ENCODE results near the gene ZC3H12A.
"Not testable (repeated sequence)": the region's sequence is repeated elsewhere in the genome, so short reads cannot be mapped to it uniquely, and the experiment has no call there.

The ZC3H12A gene

DNA sequence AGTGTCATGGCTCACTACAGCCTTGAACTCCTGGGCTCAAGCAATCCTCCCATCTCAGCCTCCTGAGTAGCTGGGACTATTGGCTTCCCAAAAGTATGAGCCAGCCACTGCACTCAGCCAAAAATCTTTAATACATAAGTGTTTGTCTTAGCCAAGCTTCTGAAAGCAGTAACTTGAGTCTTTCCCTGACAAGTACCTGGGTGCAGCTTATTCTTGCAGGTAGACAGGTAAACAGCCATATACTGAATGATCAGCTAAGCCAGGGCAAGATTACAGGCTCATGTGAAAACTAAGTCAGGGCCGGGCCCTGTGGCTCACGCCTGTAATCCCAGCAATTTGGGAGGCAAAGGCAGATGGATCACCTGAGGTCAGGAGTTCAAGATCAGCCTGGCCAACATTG, 32.4 kb downstream of the ZC3H12A start:
- DNase-seq: no peak

DNA sequence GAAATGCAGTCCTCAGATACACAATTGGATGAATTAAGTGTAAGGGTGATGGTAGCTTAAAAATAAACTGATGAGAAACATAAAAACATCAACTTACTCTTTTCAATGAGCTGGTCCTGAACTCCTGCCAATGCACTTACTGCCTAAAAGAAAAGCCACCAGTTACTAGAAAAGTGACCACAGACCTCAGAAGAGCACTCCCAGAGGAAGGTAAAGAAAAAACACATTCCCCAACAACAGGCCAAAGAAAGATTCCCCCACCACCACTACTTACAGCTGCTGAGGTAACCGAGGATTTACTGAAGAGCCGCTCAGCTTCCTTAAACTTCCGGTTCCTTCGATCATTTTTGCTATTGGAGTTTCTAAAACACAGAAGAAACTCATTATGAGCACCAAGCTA, 34.8 kb downstream of the ZC3H12A start:
- DNase-seq: no peak

DNA sequence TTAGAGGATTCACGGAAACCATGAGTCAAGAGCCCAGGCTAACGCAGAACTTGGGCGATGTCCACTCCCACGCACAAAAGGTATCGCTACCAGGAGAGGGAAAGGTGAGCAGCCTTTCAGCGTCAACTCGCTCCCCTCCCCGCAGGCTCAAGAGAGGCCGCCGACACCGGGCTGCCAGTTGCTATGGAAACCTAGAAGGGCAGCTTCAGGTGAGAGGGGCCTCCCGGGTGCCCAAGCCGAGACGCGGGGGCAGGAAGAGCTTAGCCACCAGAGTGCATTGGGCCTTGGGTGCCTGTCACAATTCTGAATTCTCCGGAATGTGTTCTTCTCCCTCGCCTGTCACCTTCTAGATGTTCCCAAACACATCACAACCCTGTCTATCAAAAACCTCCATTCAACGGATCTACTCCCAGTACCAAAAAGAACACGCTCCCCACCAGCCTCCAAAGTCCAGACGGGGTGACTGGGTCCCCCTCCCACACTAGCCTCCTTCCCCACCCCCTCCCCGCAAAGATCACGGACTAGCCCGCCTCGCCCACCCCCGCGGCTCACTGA, 39.5 kb downstream of the ZC3H12A start:
- peak; percentile 58 for DNase-seq

DNA sequence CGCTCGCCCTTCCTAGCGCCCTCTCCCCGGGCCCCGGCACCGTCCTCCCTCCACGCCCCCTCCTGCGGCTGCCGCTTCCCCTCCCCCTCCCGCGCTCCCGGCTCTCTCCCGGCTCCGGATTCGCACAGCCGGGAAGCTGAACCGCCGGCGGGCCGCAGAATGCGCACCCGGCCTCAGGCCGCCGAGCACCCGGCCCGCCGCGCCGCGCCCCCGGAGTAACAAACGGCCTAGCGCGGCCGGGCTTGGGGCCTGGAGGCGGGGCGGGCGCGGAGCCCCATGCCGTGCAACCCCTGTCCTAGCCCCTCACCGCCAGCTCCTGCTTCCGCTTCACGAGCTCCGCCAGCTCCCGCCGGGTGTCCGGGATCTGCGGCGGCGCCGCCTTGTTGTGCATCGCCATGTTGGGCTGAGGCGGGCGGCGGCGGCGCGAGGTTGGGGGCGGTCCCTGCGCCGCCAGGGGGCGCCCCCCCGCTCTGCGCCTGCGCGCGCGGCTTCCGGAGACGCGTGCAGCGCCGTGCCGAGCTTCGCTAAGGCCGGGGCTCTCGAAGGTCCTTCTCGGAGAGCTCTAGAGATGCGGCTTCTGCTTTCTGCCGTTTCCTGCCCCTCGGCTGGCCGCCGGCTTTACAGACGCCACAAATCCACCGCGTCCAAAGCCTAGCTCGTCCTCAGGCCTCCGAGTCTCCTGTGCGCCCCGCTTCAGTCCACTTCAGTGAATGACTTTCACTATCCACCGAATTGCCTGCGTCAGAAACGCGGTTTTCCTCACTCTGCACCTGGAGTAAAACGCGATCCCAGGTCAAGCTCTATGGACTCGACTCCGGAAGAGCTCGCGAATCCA, 40.2 kb downstream of the ZC3H12A start, which contains the start of gene MEAF6:
Gene MEAF6 (minus strand): TSS at position 417 of the 835 bp plus-strand sequence. CDS start 20 bp downstream, at position 397.
- DNase-seq: peak; percentile 75

DNA sequence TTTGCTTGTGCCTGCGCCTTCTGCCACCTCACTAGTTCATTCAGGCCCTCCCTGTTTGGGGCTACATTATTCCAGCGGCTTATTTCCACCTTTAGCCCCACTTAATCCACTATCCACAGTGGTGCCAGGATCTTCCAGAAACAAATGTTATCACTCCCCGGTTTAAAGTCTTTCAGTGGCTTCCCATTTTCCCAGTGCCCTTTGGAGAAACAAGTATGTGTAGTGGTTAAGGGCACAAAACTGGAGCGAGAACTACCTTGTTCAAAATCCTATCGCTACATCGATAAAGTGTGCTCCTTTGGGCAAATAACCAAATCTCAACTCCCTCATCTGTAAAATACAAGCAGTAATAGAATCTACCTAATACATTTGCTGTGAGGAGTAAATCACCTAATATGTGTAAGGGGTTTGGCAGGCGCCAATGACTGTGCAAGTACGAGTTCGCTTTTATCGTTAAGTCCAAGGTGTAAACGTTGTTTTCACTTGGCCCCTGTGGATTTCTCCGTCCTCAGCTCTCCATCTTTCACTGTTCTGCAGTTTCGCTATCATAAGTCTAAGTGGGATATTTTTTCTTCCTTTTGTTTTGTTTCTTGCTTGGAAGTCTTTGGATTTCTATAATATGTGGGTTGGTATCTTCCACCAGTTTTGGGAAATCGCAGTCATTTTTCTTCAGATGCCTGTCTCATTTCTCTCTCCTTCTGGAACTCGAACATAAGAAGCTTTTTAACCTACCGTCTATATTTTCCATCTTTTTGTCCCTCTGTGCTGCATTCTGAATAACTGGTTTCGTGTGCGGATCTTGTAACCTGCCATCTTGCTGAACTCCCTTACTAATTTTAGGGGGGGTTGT, 41.0 kb downstream of the ZC3H12A start:
- no peak for DNase-seq

DNA sequence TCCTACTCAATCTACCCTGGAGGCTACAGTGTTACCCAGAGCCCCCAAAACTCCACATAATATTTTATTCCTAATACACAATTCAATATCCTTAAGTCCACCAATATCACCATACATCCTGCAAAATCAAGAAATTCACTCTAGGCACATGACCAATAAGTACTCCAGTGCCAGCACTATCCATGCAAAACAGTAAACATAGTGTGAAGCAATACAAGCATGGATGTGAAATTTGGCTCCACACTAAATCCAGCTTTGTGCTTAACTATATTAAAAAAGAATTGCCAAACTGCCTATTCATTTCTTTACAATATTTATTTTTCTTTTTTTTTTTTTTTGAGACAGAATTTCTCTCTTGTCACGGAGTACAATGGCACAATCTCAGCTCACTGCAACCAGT, 43.2 kb downstream of the ZC3H12A start:
- no peak for DNase-seq

DNA sequence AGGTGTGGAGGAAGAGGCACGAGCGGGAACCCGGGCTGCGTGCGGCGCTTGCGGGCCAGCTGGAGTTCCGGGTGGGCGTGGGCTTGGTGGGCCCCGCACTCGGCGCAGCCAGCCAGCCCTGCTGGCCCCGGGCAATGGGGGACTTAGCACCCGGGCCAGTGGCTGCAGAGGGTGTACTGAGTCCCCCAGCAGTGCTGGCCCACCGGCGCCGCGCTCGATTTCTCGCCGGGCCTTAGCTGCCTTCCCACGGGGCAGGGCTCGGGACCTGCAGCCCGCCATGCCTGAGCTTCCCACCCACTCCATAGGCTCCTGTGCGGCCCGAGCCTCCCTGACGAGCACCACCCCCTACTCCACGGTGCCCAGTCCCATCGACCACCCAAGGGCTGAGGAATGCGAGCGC, 43.9 kb downstream of the ZC3H12A start:
- DNase-seq: not testable (repeated sequence)

DNA sequence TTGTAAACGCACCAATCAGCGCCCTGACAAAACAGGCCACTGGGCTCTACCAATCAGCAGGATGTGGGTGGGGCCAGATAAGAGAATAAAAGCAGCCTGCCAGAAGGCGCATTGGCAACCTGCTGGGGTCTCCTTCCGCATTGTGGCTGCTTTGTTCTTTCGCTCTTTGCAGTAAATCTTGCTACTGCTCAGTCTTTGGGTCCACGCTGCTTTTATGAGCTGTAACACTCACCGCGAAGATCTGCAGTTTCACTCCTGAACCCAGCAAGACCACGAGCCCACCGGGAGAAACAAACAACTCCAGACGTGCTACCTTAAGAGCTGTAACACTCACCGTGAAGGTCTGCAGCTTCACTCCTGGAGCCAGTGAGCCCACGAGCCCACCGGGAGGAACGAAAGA, 44.5 kb downstream of the ZC3H12A start:
- peak; percentile 59 for DNase-seq

DNA sequence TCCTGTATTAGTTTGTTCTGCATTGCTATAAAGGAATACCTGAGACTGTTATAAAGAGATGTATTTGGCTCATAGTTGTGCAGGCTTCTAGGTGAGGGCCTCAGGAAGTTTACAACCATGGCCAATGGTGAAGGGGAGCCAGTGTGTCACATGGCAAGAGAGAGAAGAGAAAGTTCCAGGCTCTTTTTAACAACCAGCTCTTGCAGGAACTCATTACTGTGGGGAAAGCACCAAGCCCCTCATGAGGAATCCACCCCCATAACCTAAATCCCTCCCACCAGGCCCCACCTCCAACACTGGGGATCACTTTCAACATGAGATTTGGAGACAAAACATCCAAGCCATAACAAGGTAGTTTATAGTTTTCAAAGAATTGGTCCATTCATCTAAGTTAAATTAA, 45.2 kb downstream of the ZC3H12A start:
- peak; percentile 7 for DNase-seq

DNA sequence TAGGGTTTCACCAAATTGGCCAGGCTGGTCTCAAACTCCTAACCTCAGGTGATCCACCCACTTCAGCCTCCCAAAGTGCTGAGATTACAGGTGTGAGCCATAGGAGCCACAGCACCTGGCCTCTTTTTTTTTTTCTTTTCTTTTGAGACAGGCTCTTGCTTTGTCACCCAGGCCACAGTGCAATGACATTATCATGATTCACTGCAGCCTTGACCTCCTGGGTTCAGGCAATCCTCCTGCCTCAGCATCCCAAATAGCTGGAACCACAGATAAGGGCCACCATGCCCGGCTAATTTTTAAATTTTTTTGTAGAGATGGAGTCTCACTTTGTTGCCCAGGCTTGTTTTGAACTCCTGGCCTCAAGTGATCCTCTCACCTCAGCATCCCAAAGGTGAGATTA, 55.5 kb downstream of the ZC3H12A start:
- DNase-seq: not testable (repeated sequence)

DNA sequence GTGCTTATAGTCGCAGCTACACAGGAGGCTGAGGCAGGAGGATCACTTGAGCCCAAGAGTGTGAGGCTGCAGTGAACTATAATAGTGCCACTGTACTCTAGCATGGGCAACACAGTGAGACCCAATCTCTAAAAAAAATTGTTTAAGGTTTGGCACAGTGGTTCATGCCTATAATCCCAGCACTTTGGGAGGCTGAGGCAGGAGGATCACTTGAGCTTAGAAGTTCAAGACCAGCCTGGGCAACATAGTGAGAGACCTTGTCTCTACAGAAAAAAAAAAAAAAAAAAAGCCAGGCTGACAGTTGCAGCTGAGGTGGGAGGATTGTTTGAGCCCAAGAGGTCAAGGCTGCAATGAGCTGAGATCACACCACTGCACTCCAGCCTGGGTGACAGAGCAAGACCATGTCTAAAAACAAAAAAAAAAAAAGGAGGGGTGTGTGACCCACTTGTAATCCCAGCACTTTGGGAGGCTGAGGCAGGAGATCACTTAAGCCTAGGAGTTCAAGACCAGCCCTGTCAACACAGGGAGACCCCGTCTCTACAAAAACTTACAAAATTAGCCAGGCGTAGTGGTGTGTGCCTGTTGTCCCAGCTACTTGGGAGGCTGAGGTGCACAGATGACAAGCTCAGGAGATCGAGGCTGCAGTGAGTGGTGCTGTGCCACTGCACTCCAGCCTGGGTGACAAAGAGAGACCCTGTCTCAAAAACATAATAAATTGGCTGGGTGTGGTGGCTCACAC, 58.2 kb downstream of the ZC3H12A start:
- DNase-seq: not testable (repeated sequence)

DNA sequence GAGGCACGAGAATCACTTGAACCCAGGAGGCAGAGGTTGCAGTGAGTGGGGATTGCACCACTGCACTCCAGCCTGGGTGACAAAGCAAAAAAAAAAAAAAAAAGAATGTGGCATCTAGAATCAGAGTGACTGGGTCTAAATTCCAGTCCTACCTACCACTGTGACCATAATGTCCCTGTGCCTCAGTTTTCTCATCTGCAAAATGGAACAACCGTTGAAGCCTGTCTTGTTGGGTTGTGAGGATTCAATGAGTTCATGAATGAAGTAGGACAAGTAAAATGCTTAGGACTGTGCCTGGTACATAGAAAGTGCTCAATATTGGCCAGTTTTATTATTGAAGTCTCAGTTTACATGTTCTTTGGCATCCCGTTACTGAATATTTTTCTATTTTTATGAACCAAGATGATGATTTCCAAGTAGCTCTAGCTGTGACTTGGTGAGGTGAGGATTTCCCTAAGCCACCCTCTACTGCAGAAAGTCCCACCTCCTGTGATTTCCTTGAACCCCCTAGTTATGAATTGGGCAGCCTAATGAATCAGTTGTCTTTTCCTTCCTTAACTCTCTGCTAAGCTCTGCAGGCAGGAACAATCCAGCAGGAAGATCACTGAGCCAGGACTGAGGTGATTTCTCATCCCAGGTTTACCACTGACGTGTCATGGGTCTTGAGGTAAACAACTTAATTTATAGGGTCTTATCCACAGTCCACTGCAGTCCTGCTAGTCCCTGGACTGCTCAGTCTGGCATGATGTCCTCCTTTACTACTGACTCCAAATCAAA, 59.1 kb downstream of the ZC3H12A start:
- no peak for DNase-seq
